Measurements from ENCODE around the gene MCCC1. TPM values are rescaled to one million over a fixed set of nuclear protein-coding genes. Genes with fewer than 3 reads are reported as not detected.

Gene MCCC1
- total RNA-seq, 1 donor from 2014 or later = 31.6 TPM

DNA sequence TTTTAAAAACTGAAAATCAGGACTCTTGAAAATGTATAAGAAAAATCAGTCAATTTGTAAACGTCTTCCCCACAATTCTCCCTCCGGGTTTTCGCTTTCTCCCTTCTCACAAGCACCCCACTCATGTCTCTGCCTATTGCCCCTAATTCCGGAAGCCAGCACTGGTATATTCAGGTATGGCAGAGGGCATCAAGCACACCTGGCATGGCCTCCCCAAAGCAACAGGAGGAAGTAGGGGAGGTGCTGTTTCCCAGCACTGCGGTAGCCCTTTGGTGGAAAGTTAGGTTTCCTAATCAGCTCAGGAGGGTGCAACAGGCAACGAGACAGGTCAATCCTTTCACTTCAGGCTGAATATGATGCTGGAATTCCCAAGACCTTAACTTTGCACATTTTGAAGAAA, 33.1 kb upstream of the MCCC1 start:
- DNase-seq (no peak), ATAC-seq (ENCODE audit: low read depth) (no peak)
- POLR2A ChIA-PET = no interaction called here
- CTCF ChIA-PET = interaction anchor here (3.1 kb wide), 1 partner anchor 250 kb away, joined by 7 read pairs; no protein-coding TSS in a partner anchor
- TF ChIP-seq, protein P1, sequence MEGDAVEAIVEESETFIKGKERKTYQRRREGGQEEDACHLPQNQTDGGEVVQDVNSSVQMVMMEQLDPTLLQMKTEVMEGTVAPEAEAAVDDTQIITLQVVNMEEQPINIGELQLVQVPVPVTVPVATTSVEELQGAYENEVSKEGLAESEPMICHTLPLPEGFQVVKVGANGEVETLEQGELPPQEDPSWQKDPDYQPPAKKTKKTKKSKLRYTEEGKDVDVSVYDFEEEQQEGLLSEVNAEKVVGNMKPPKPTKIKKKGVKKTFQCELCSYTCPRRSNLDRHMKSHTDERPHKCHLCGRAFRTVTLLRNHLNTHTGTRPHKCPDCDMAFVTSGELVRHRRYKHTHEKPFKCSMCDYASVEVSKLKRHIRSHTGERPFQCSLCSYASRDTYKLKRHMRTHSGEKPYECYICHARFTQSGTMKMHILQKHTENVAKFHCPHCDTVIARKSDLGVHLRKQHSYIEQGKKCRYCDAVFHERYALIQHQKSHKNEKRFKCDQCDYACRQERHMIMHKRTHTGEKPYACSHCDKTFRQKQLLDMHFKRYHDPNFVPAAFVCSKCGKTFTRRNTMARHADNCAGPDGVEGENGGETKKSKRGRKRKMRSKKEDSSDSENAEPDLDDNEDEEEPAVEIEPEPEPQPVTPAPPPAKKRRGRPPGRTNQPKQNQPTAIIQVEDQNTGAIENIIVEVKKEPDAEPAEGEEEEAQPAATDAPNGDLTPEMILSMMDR (IDR thresholded peaks at IDR 0.05) = no peak
- Mint-ChIP-seq H3K27me3 (peaks cover 42% of the 10 kb centered on the region), H3K36me3 (ENCODE audit: low read depth) (no peaks in the 10 kb centered on the region), H3K9me3 (peaks cover 17% of the 10 kb centered on the region), H3K27ac (no peak overlapping the region), H3K4me1 (peaks cover 3% of the 10 kb centered on the region), H3K4me3 (no peak overlapping the region)
- intact Hi-C loops (cut with micrococcal nuclease) = no loop called here

DNA sequence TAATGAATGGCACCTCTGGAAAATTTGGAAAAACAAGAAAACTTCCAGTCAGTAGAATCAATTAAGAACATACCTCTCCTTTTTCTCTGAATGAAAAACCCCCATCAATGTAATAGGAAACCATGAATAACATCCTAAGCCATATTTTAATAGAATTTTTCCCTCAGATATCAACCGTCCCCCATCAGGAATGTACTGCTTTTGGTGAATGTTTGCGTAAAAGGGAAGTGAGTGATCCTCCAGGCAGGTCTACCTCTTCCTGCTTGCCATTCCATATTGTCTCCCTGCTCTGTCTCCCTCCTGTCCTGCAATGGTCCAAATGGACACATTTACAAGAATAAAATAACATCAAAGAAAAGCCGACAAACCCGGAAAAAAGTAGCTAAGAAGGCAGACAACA, 32.4 kb upstream of the MCCC1 start:
- ATAC-seq (ENCODE audit: low read depth) (no peak), DNase-seq (no peak)
- Mint-ChIP-seq H3K27ac (no peak overlapping the region), H3K4me3 (no peak overlapping the region), H3K36me3 (ENCODE audit: low read depth) (no peaks in the 10 kb centered on the region), H3K9me3 (peaks cover 17% of the 10 kb centered on the region), H3K4me1 (peaks cover 3% of the 10 kb centered on the region), H3K27me3 (peaks cover 40% of the 10 kb centered on the region)
- TF ChIP-seq, protein P1 (IDR thresholded peaks at IDR 0.05) = no peak
- ChIA-PET POLR2A (no interaction called here), CTCF (interaction anchor here (3.1 kb wide), 1 partner anchor 251 kb away, joined by 7 read pairs; no protein-coding TSS in a partner anchor)
- intact Hi-C loops (cut with micrococcal nuclease) = no loop called here

DNA sequence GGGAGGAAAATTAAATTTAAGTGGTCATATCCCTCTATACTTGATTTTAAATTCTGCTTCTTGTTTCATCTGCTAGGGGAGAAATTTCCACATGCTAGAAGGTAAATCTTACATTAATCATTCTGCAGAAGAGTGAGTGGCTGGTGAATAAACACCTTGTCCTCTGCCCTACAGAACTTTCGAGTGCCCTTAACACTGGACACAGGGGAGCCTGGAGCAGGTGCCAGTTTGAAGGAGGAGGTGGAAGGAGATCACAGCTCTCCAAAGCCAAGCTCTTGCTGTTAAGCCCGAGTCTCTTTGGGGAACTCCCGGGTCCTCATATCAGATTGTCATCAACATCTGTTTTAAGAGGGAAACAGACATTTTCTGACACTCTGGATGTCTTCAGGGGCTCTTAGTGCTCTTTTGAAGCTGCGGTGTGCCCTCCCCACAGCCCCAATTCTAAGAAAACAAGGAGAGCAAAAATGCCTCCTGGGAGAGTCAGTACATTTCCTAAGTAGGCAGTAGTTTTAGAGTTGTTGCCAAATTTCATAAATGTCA, 32.0 kb upstream of the MCCC1 start:
- ATAC-seq (ENCODE audit: low read depth) (no peak), DNase-seq (no peak)
- no peaks in the 10 kb centered on the region for H3K36me3 Mint-ChIP-seq (ENCODE audit: low read depth)
- H3K27ac Mint-ChIP-seq = no peak overlapping the region
- POLR2A ChIA-PET = no interaction called here
- CTCF ChIA-PET = interaction anchor here (3.1 kb wide), 1 partner anchor 251 kb away, joined by 7 read pairs; no protein-coding TSS in a partner anchor
- peaks cover 37% of the 10 kb centered on the region for H3K27me3 Mint-ChIP-seq
- no peak overlapping the region for H3K4me3 Mint-ChIP-seq
- intact Hi-C loops (cut with micrococcal nuclease) = no loop called here
- H3K4me1 Mint-ChIP-seq = peaks cover 3% of the 10 kb centered on the region
- H3K9me3 Mint-ChIP-seq = peaks cover 17% of the 10 kb centered on the region
- TF ChIP-seq, protein P1 (IDR thresholded peaks at IDR 0.05) = no peak

DNA sequence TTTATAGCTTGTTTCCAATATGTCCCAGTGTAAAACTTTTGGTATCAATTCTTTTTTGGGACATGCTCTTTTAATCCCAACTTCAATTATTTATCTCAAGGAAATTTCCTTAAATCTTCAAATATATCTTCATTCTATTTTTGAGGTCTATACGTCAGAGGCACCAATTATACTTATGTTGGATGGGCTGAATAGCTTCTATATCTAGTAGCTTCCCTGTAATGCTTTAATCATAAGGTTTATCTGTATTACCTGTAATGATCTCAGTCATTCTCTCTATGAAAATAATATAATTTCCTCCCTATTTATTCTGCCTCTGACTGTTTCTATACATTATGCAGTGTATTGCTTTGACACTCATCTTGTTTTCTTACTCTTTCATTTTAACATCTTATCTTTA, 29.9 kb upstream of the MCCC1 start:
- ChIA-PET CTCF (interaction anchor here (1.3 kb wide), 1 partner anchor 253 kb away, joined by 5 read pairs; no protein-coding TSS in a partner anchor), POLR2A (interaction anchor here (0.6 kb wide), 1 partner anchor 256 kb away, joined by 3 read pairs; no protein-coding TSS in a partner anchor)
- no peaks in the 10 kb centered on the region for H3K36me3 Mint-ChIP-seq (ENCODE audit: low read depth)
- TF ChIP-seq, protein P1 (IDR thresholded peaks at IDR 0.05) = no peak
- peaks cover 29% of the 10 kb centered on the region for H3K27me3 Mint-ChIP-seq
- H3K9me3 Mint-ChIP-seq = peaks cover 17% of the 10 kb centered on the region
- peaks cover 3% of the 10 kb centered on the region for H3K4me1 Mint-ChIP-seq
- ATAC-seq (ENCODE audit: low read depth) = no peak
- no peak overlapping the region for H3K27ac Mint-ChIP-seq
- DNase-seq = no peak
- intact Hi-C loops (cut with micrococcal nuclease) = loop anchor here (10.0 kb wide), 3 partner anchors 126 to 756 kb away; partner anchors contain the start of genes B3GNT5 and PARL
- H3K4me3 Mint-ChIP-seq = no peak overlapping the region

DNA sequence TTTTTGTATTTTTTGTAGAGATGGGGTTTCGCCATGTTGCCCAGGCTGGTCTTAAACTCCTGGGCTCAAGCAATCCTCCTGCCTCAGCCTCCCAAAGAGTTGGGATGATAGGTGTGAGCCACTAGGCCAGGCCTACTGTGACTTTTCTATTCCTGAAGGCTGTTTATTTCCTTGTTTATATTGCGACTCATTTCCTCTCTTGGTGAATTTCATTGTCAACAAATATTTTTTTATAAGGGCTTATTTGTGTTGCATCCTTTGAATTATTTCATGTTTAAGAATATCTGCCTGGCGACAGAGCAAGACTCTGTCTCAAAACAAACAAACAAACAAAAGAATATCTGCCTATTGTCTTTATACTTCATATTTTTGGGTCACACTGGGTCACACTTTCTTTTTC, 29.4 kb upstream of the MCCC1 start:
- TF ChIP-seq, protein P1 (IDR thresholded peaks at IDR 0.05) = no peak
- intact Hi-C loops (cut with micrococcal nuclease) = loop anchor here (10.0 kb wide), 3 partner anchors 126 to 756 kb away; partner anchors contain the start of genes B3GNT5 and PARL
- no peak overlapping the region for H3K4me3 Mint-ChIP-seq
- peaks cover 29% of the 10 kb centered on the region for H3K27me3 Mint-ChIP-seq
- peaks cover 3% of the 10 kb centered on the region for H3K4me1 Mint-ChIP-seq
- ATAC-seq (ENCODE audit: low read depth) = no peak
- peaks cover 17% of the 10 kb centered on the region for H3K9me3 Mint-ChIP-seq
- CTCF ChIA-PET = interaction anchor here (1.3 kb wide), 1 partner anchor 253 kb away, joined by 5 read pairs; no protein-coding TSS in a partner anchor
- POLR2A ChIA-PET = interaction anchor here (0.6 kb wide), 2 partner anchors 10 to 256 kb away, joined by 3 to 4 read pairs; no protein-coding TSS in a partner anchor
- H3K27ac Mint-ChIP-seq = no peak overlapping the region
- no peaks in the 10 kb centered on the region for H3K36me3 Mint-ChIP-seq (ENCODE audit: low read depth)
- DNase-seq = no peak

All from activated B cell treated with CpG ODN at 0.5 μM for 24 hours (primary cell).